ENCODE measurements around the gene LMTK2.

LMTK2 gene

DNA sequence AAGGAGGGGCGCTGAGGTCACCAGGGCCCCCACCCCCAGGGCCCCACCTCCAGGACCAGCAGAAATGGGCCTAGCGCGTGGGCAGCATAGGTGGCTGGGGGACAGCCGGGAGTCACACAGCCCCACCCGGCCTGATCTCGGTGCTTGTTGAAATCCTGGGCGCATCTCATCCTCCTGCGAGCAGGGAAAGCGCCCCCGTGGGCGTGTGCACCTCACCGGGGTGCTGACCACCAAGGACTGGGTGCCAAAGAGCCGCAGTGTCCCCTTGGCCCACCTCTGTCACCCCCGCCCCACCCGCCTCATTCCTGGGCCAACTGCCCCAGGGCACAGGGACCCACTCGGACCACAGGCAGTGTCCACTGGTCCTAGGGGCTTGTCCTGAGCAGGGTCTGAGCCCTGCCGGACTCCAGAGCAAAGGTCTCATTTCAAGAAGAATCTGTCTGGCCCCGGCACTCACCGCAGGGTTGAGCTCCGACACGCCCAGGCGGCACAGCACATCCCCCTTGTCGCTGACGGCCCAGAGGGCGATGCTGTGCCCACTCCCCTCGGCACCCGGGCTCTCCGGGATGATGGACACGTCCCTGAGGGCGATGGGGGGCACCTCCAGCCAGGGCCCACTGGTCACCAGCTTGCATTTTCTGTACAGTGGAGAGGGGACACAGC is 116.0 kb downstream of the LMTK2 start:
- DNase-seq: no peak

DNA sequence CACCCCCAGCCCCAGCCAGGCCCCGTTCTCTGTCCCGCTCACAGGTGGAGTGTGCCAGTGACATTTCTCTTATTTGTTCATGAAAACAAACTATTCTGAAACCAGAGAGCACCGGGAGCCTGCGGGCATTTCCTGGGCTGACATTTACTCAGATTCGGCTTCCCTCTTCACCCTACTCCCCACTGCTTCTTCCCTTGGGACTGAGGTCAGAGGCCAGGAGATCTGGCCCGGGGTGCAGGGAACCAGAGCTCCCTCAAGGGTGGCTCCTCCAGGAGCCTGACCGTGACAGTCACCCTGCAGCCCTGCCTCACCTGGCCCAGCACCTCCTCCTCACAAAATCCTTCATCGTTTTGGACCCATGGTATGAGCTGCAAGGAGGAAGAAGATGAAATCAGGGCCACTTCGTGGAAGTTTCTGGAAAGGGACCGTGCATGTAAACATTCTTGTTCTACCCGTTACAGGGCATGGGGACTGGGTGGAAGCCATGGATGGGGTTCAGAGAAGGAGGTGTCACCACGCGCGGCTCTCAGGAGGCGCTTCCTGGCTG is 116.8 kb downstream of the LMTK2 start:
- DNase-seq: peak; percentile 5

DNA sequence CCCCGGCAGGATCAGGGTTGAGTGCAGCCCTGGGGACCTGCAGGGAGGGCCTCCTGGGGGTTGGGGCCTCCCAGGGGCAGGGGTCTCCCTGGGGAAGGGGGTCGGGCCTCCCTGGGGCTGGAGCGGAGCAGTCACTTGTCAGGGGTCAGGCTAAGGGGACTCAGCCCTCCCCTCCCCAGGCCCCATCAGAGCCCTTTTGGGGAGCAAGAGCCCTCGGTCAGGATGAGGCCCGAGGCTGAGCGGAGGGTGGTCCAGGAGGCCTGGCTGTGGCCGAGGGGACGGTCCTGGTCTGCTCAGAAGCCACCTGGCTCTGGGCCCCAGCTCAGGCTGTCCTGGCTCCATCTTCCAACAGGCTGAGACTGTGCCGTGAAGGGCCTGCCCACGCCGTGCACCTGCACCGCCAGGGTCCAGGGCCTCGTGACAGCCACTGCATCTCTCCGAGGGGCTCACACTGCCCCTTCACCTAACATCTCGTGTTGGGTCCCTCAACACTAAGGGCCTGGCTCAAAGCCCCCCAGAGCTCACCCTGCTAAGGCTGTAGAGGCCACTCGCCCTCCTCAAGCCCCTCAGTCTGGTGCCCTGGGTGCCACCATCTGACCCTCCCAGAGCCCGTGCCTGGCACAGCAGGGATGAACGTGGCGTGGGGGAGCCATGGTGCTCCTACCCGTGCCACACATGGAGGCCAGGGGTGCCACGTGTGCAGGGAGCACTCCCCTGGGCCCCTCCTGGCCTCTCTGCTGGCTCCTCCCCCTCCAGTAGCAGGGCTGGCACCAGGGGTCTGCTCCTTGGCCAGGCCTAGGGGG is 117.4 kb downstream of the LMTK2 start:
- peak; percentile 12 for DNase-seq

DNA sequence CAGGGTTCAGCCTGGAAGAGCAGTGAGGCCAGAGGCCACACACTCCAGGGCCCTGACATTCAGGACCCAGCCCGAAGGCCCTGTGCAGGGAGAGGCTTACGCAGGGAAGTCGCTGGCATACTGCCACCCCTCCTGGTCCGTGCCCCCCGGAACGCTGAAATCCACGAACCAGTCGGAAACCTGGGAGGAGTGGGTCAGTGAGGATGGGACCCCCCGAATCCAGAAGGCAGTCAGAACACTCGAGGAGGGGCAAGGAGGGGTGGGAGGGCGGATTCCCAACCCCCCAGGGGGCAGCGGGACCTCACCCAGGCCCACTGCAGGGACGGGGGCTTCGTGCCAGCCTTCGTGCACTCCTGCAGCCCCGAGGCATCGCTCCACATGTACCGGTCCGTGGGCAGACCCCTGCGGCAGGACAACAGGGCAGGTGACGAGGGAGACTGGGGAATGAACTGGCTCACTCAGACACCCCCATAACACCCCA is 118.1 kb downstream of the LMTK2 start:
- peak; percentile 11 for DNase-seq

GRCh38 chr7:98225913-98226614 is 119.4 kb downstream of the LMTK2 start:
- DNase-seq: no peak

DNA sequence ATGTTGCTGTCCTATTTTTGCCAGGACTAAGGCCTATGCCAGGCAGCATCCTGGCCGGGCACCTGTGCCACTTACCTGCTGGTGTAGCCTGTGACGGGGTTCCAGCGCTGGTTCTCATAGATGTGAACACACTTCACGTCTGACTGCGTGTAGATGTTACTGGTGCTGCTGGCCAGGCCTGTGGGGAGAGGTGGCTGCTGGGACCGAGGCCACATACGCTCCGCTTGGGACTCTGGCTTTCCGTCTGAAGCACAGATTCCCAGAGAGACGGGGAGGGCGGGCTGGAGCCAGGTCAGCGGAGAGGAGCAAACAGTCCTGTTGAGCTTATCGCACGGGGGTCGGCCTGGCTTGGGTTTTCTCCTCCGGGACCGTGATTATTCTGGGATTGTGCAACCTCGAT is 121.3 kb downstream of the LMTK2 start:
- DNase-seq: no peak

DNA sequence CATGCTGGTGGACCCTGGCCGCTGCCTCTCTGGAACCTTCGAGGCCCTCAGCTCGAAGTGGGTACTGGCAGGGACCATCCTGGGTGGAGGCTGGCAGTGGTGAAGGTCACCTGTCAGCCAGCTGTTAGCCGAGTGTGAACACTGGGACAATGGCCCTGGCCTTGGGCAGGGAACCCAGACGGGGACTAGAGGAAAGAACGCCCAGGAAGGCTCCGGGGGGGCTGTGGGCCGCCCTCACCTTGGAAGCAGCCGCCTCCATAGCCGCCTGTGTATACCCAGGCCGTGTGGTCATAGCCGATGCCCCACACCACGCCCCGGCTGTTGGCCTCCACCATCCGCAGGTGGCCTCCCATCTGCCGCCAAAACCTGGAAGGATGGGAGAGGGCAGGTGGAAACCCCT is 122.1 kb downstream of the LMTK2 start:
- no peak for DNase-seq

DNA sequence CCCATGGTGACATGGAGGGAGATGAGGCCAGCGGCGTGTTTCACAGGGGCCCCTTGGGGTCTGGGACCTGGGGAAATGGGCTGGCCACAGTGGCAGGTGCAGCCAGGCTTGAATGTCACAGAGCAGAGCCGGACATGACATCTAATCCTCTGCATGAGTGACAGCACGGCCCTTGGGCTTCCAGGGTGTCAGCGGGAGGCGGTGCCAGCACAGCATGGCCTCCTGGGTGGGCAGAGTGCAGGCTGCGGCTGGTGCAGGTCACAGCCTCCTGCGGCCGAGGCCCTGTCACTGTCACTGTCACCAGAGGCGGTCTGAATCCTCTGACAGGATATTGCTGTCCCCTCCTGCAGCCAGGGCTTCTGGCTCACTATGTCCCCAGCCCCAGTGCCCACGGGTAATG is 122.8 kb downstream of the LMTK2 start:
- DNase-seq: no peak

- DNase-seq: no peak
These were observed 123.5 kb downstream of the LMTK2 start for GRCh38 chr7:98229991-98230745.

DNA sequence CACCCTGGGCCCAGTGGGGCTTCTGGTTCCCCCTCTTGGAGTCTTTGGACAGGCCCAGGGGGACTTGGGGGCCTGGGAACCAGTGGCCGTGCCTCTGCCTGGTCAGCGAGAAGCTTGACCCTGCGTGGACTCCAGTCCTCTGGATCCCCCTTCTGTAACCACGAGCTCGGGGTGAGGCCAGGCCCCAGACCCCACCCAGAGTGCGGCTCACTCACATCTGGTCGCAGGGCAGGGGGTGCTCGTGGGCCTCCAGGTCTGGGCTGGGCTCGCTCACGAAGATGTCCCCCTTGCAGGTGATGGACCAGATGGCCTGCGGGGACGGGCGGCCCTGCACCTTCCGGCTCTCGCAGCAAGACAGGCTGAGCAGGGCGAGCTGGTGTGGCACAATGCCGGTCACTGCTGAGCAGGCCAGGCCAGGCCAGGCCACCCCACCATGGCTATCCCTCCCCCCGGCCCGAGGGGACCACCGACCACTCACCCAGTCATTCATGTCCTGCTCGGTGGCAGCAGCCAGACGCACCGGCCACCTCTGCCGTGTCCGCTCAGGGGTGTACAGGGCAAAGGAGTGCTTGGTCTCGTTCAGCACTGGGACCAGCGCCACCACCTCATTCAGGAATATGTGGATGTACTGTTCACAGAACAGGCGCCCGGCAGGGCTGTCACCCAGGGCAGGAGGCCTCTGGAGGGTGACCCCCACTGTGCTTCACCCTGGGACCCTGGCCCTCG is 124.2 kb downstream of the LMTK2 start:
- peak; percentile 5 for DNase-seq

- peak; percentile 14 for DNase-seq
These were observed 125.0 kb downstream of the LMTK2 start for GRCh38 chr7:98231493-98232262.

DNA sequence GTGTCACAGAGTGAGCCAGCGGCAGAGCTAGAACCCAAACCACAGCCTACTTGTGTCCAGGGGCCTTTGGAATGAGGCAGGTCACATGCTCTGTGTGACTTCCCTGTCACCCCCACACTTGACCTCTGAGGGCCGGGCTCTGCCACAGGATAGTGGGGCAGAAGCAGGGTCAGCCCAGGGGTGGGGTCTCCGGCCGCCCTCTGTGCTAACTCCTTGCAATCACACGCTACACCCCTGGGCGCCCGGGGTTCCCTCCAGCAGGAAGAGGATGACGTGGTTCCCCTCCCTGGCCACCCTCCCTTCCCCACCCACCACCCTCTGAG is 125.6 kb downstream of the LMTK2 start:
- DNase-seq: no peak

GRCh38 chr7:98232799-98233198 is 126.1 kb downstream of the LMTK2 start:
- no peak for DNase-seq

DNA sequence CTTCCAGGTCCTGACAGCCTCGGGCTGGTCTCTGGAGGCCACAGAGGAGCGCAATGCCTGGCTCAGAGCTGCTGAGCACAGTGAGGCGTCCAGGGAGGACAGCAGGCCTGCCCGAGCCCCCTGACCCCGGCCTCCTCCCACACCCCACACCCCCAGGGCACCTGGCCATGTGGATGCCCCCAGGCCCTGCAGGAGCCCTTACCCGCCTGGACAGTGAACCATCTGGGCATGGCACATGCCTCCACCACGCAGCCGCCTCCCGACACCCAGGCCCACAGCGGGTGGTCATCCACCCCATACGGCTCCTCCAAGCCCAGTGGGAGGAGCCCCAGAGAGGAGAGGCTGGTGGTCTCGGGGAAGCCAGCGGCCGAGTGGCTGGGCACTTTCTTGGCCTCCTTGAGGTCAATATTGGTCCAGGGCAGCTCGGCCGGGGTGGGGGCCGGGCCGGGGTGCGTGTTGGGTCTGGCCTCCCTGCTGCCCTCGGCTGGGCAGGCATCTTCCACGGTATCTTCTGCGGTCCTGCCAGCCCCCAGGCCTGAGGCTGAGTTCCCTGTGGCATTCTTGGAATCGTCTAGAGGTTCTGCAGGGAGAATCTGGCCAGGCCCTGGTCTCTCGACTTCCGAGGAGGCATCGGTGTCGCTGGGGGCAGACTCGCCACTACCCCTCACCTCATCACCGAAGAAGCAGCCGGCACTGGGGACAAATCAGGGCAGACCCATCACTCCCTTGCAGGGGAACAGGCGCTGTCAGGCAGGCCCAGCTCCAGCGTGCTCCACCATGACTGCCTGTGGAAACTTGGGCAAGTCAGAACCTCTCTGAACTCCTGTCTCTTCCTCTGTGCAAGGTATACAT is 126.8 kb downstream of the LMTK2 start:
- no peak for DNase-seq

- no peak for DNase-seq
These were observed 127.9 kb downstream of the LMTK2 start for GRCh38 chr7:98234429-98235147.

GRCh38 chr7:98235901-98236300 is 129.2 kb downstream of the LMTK2 start:
- no peak for DNase-seq

- DNase-seq: no peak
These were observed 129.9 kb downstream of the LMTK2 start for GRCh38 chr7:98236355-98237185.

- no peak for DNase-seq
These were observed 131.4 kb downstream of the LMTK2 start for GRCh38 chr7:98238076-98238475.

- DNase-seq: no peak
These were observed 132.3 kb downstream of the LMTK2 start for GRCh38 chr7:98238976-98239375.
